Cardiac fibroblast (primary cell): Measurements from ENCODE around the gene TMEM30A.

Experiments
- DNase-seq, 2 donors: peaks; one replicate each; pipeline versions ENCODE4 v3.0.0 to v3.0.0-alpha.2; 2010; ENCODE audit warnings: low read depth in 2 of 2
- H3K4me3 ChIP-seq, 2 donors: replicated peaks in 1 of 2; 1 replicate in 1 of 2; 2 replicates in 1 of 2; pipeline ENCODE4 v1.5.1; 2011; ENCODE audit warnings: low read depth in 2 of 2, low read length in 2 of 2, mild to moderate bottlenecking in 2 of 2, moderate library complexity in 1 of 2
- CTCF ChIP-seq: IDR thresholded peaks from one replicate; pipeline ENCODE4 v1.5.1; 2011; ENCODE audit warnings: low read depth, mild to moderate bottlenecking, low read length, inconsistent platforms

The TMEM30A gene

GRCh38 chr6:75243333-75244062 lies 41.1 kb downstream of the TMEM30A start, which contains the start of gene COX7A2:
TSS of gene COX7A2 (minus strand) at chr6:75243801. CDS start at chr6:75243734, 67 bp downstream.
- peak; percentile 99 for DNase-seq
- no peak for TF ChIP-seq CTCF
- peak within 1 kb of the TSS; percentile 65 to 73 for H3K4me3 ChIP-seq

GRCh38 chr6:75236630-75237029 lies 48.0 kb downstream of the TMEM30A start:
- no peak for DNase-seq
- TF ChIP-seq CTCF = no peak
- H3K4me3 ChIP-seq = no peak overlapping the region

GRCh38 chr6:75235271-75235670 lies 49.3 kb downstream of the TMEM30A start:
- no peak overlapping the region for H3K4me3 ChIP-seq
- DNase-seq = no peak
- no peak for TF ChIP-seq CTCF

- no peak for TF ChIP-seq CTCF
- no peak overlapping the region for H3K4me3 ChIP-seq
- DNase-seq = peak in 1 of 2 donors; percentile 42
These were observed 50.3 kb downstream of the TMEM30A start for GRCh38 chr6:75234126-75234865.

- no peak for DNase-seq
- no peak for TF ChIP-seq CTCF
- H3K4me3 ChIP-seq = no peak overlapping the region
These were observed 51.4 kb downstream of the TMEM30A start for GRCh38 chr6:75233092-75233615.

GRCh38 chr6:75230484-75231325 lies 53.9 kb downstream of the TMEM30A start:
- peak; percentile 75 to 81 for DNase-seq
- no peak overlapping the region for H3K4me3 ChIP-seq
- TF ChIP-seq CTCF = peak; percentile 88
